Endometrial microvascular endothelial cells (primary cell): ENCODE data around the gene KCTD15. TPM values are rescaled to one million over a fixed set of nuclear protein-coding genes. Genes with fewer than 3 reads are reported as not detected.

Experiments used
- in situ Hi-C: cut with HindIII; loops from 2 replicates; pipeline ENCODE4 v1.10.0; 2017; ENCODE audit warnings: low sequenced_read_pairs, low pct_unique_long_range_greater_than_20kb; ENCODE audit errors: inconsistent ontology term
- total RNA-seq: library from RNA; depleted of rRNA; stranded (reverse); fragments of >200 nt; gene quantifications from one replicate; pipeline ENCODE4 v1.2.3, GENCODE V29; 2015; ENCODE audit errors: inconsistent ontology term

Gene KCTD15
- total RNA-seq, result 51.5 TPM

- in situ Hi-C loops, result no loop called here
Measured at GRCh38 chr19:33796164-33796875, at the start of gene KCTD15. TSS of gene KCTD15 (plus strand) at chr19:33796870. CDS start at chr19:33800455, 3,585 bp downstream.

DNA sequence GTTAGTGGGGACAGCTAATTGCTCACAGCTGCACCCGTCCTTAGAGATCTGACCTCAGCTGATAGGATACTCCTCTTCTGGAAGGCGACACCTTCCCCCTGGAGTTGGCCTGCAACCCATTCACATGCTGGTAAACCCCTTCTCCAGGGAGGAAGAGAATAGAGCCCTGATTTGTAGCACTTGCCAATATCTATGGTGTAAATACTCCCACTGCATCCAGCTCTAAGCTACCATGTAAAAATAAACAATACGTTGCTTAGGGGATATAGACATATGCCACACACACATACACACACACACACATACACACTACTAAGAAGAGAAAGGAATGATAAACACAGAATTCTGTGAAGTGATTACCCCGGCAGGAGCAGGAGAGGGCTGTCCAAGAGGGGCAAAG lies 49.4 kb upstream of the KCTD15 start:
- in situ Hi-C loops, result no loop called here

DNA sequence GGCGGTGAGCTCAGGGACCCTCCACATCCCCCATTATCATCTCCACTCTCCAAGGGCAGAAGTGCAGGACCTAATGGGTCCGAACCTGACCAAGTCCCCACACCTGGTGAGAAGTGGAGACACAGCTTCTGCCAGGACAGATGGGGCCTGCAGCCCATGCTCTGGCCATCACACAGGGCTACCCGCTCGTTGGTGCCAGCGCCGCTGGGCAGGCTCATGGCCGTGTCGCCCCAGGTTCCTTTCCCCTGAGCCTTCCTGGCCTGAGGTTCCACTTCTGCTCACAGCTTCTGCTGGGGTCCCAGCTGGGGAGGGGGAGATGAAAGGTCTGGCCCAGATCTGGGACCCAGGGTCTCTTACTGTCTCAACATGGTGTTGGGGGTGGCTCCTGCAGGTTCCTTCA lies 48.4 kb upstream of the KCTD15 start:
- in situ Hi-C loops, result no loop called here

- in situ Hi-C loops, result no loop called here
Measured at GRCh38 chr19:33749016-33749415, 47.7 kb upstream of the KCTD15 start.

- in situ Hi-C loops, result no loop called here
Measured at GRCh38 chr19:33749619-33750175, 47.0 kb upstream of the KCTD15 start.

DNA sequence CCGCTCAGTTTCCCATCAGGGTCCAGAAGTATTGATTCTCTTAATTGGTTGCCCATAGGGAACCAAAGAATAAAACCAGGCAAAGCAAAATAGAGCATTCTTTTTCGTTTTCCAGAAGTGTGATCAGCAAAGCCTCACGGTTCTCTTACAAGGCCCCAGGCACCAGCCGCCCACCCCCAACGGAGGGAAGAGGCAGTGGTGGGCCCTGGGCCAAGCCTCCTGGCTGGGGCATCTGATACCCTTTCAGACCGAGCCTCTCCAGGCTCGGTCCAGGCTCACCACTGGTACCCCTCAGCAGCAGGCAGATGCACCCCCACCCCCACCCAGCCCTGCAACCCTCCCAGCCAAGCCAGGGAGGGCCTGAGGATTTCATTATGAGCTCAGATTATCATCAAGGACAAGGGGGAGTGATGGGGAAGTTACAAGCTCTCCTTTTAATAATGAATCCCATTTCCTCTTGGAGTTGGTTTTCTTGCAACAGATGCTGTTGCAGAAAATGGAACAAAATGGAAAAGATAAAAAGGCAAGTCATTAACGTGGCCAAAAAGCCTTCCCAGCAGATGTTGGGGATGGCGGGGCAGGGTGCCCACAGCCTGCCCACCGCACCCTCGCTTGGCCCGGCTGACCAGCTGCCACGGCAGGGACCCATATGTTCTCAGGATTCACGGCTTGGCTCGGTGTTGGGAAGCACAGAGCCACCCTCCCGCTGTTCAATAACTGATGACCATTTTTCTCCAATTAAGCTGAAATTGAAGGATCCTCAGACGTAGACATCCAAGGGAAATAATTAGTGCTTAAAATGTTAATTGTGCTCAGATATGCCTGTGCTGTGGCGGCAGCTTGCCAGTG lies 45.9 kb upstream of the KCTD15 start:
- in situ Hi-C loops, result no loop called here

- in situ Hi-C loops, result no loop called here
Measured at GRCh38 chr19:33751436-33751770, 45.3 kb upstream of the KCTD15 start.

DNA sequence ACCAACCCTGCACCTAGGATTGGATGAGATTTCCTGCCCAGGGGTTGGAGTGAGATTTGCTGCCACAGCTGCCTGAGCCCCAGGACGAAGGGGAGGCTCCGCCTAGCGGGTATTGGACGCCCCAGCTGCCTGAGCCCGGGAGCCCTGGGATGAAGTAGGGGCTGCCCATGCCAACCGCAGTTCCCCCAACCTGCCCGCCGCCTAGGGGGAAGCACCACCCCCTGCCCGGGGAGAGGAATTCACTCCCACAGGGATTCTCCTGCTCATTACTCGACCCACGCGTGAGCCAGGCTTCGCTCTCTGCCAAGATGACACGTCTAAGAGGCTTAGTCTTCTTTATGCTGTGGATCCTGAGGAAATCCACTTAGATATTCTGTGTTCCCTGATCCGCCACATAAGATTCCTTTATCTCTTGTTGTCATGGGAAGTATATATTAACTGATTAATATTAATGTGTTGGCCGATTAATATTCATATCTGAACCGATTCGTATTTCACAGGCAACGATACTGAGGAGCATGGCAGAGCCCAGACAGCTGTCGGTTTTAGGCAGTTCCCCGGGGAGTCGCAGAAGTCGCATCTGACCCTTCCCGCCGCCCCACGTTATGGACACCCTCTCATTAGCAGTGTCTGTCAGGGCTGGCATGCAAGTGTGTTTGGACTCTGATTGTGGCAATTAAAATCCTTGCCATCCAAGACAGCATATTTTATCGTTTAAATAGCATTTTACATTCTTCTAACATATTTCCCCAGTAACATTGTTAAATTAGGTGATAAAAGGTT lies 44.5 kb upstream of the KCTD15 start:
- in situ Hi-C loops, result no loop called here

GRCh38 chr19:33752945-33753344 lies 43.7 kb upstream of the KCTD15 start:
- in situ Hi-C loops, result no loop called here

- in situ Hi-C loops, result no loop called here
Measured at GRCh38 chr19:33754361-33754760, 42.3 kb upstream of the KCTD15 start.

DNA sequence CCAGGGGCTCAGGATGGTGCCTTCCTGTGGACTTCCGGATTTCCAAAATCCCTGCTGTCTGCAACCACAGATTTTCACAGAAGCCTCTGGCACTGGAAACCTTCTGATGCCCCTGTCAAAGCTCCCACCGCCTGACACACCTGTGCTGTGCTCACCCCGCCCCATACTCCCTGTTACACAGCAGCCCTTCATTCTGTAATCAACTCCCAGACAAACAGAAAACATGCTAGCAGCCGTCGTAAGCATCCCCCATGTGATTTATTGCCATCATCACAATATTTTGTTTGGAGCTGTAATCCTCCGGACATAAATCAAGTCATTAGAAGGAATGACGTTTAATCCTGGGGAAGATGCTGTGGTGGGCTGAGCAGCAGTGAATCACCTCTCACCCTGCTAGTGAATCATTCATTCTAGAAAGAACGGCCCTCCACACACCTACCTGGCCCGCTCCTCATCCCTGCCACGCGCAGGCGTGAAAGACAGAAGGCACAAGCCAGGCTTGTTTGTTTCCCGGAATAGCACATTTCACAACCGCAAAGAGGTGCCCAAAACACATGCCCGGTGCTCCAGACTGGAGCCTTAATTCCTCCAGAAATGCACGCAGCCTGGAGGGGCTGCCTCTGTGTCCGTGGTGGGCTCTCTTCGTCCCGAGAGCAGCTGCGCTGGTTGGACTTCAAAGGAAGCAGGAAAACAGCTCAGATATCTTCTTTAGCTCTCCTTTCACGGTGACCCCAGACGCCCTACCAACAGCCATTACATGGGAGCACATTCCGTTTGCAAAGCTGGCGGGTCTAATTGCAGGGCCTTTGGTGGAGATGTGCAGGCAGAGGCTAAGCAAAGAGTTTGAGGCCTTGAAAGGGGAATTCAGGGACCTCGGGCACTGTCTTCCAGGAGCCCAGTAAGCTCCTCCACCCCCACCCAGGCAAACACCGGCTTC lies 41.3 kb upstream of the KCTD15 start:
- in situ Hi-C loops, result no loop called here

DNA sequence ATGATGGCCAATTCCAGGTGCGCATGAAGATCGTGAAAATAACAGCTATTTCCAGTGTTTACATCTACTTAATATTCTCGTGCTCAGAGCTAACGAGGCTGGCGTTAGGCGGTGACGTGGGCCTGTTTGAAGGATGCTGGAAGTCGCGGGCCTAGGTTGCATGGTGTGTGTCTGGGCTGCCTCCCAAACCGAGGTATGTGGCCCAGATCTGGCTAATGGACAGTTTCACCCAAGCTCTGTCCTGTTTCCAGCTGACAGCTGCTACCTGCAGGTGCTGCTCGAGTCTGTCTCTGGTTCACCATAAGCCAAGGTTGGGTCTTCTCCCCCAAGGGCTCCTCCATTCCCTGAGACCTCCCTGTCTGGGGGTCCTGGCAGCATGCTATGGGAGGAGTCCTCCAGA lies 40.5 kb upstream of the KCTD15 start:
- in situ Hi-C loops, result no loop called here

- in situ Hi-C loops, result no loop called here
Measured at GRCh38 chr19:33758541-33759013, 38.1 kb upstream of the KCTD15 start.

DNA sequence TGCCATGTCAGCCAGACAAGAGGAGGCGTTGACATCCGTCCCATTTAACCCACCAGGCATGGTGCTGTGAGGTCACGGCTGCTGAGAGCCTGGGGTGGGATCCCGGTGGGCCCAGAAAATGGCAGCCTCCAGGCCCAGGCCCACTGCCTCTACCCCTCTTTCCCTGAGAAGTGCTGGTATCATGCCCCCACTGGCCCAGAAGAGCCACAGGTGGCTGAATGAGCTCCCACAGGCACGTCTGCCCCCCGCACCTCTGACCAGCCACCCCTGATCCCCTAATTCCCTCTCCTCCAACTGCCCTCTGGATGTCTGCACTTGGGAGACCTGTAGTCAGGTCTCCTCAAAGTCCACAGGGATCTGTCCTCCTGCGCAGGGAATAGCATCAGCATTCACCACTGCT lies 37.3 kb upstream of the KCTD15 start:
- in situ Hi-C loops, result no loop called here

DNA sequence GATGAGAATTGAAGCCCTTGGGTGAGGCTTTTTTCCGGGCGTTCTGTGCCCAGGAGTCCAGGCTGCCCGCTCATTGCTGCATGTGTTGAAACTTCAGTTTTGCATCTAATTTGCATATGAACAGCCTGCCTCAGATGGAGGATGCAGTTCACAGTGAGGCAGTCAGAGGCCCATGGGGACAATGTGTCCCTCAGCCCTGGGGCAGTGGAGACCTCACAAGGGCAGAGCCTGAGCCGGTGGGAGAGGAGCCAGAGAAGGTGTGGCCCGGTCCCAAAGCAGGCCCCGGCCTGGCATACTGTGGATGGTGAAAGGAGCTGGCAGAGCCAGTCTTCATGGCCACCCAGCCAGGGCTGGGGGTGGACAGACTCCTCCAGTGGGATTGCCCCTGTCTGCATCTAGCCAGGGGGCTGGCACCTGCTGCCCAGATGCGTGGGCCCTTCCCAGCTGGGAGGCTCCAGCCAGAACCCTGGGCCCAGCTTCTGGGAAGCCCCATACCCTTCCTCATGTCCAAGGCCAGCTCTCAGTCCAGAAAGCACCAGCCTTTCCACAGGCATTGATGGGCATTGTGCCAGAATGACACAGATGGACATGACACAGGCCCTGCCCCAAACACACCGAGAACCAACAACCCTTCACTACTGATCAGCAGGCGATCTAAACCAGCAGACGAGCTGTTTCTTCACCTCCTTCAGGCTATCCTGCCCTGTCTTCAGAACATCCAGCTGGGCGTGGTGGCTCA lies 32.9 kb upstream of the KCTD15 start:
- in situ Hi-C loops, result loop anchor here (10.0 kb wide), 1 partner anchor 349 kb away; no protein-coding TSS in a partner anchor

- in situ Hi-C loops, result loop anchor here (10.0 kb wide), 1 partner anchor 352 kb away; no protein-coding TSS in a partner anchor
Measured at GRCh38 chr19:33766623-33767022, 30.0 kb upstream of the KCTD15 start.

DNA sequence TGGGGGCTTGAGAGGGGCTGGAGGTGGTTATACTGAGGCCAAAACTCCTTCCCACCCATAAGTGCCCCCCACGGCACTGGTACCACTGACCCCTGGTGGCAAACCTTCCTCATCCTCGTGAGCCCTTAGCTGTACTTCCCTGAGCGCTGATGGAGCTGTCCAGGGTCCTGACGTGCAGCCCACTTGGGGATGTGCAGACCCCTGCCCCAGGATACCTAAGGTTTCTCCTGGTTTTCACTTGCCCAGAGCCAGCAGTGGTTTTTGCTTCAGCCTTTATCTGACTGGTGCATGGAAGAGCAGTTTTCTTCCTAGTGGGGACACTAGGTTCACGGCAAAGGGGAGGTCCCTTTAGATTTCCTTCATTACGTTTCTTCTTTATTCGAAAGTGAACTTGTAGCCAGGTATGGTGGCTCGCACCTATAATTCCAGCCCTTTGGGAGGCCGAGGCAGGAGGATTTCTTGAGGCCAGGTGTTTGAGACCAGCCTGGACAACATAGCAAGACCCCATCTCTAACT lies 28.7 kb upstream of the KCTD15 start:
- in situ Hi-C loops, result loop anchor here (10.0 kb wide), 1 partner anchor 353 kb away; no protein-coding TSS in a partner anchor
